ENCODE data around the gene GAPVD1.
"Not testable (repeated sequence)": the region's sequence is repeated elsewhere in the genome, so short reads cannot be mapped to it uniquely, and the experiment has no call there.

The GAPVD1 gene

GRCh38 chr9:125255781-125256391 lies 5.7 kb upstream of the GAPVD1 start:
- Histone ChIP-seq H3K4me3 (ENCODE audit: low read length in 2 of 2) (no peak overlapping the region), H3K27me3 (ENCODE audit: control insufficient read depth in 1 of 2, insufficient read depth in 2 of 2, low read length in 2 of 2) (no peaks in the 10 kb centered on the region), H3K36me3 (ENCODE audit: control insufficient read depth in 2 of 2, insufficient read depth in 2 of 2, low read length in 2 of 2) (no peaks in the 10 kb centered on the region), H3K9me3 (ENCODE audit: control insufficient read depth in 2 of 2, low read length in 2 of 2) (no peaks in the 10 kb centered on the region), H3K4me1 (ENCODE audit: control insufficient read depth, insufficient read depth, low read length) (no peaks in the 10 kb centered on the region), H3K27ac (ENCODE audit: low read length) (no peak overlapping the region), H3K9ac (ENCODE audit: low read length in 2 of 2) (no peak overlapping the region)

GRCh38 chr9:125258160-125258785 lies 3.4 kb upstream of the GAPVD1 start:
- Histone ChIP-seq H3K9me3 (ENCODE audit: control insufficient read depth in 2 of 2, low read length in 2 of 2) (no peaks in the 10 kb centered on the region), H3K27me3 (ENCODE audit: control insufficient read depth in 1 of 2, insufficient read depth in 2 of 2, low read length in 2 of 2) (no peaks in the 10 kb centered on the region), H3K9ac (ENCODE audit: low read length in 2 of 2) (no peak overlapping the region), H3K36me3 (ENCODE audit: control insufficient read depth in 2 of 2, insufficient read depth in 2 of 2, low read length in 2 of 2) (no peaks in the 10 kb centered on the region), H3K4me1 (ENCODE audit: control insufficient read depth, insufficient read depth, low read length) (no peaks in the 10 kb centered on the region), H3K4me3 (ENCODE audit: low read length in 2 of 2) (no peak overlapping the region), H3K27ac (ENCODE audit: low read length) (no peak overlapping the region)

- no peaks in the 10 kb centered on the region for H3K4me1 ChIP-seq (ENCODE audit: control insufficient read depth, insufficient read depth, low read length)
These were observed 2.6 kb upstream of the GAPVD1 start for GRCh38 chr9:125258832-125259534.

GRCh38 chr9:125260561-125260960 lies 1.1 kb upstream of the GAPVD1 start:
- H3K9ac ChIP-seq (ENCODE audit: low read length in 2 of 2) = no peak overlapping the region
- H3K27ac ChIP-seq (ENCODE audit: low read length) = no peak overlapping the region

More at GRCh38 chr9:125258832-125259534, 2.6 kb upstream of the GAPVD1 start:
- no peaks in the 10 kb centered on the region for H3K27me3 ChIP-seq (ENCODE audit: control insufficient read depth in 1 of 2, insufficient read depth in 2 of 2, low read length in 2 of 2)
- H3K4me3 ChIP-seq (ENCODE audit: low read length in 2 of 2) = no peak overlapping the region
- peaks cover 0 to 4% of the 10 kb centered on the region in 2 donors for H3K36me3 ChIP-seq (ENCODE audit: control insufficient read depth in 2 of 2, insufficient read depth in 2 of 2, low read length in 2 of 2)
- no peaks in the 10 kb centered on the region for H3K9me3 ChIP-seq (ENCODE audit: control insufficient read depth in 2 of 2, low read length in 2 of 2)
- no peak overlapping the region for H3K27ac ChIP-seq (ENCODE audit: low read length)
- no peak overlapping the region for H3K9ac ChIP-seq (ENCODE audit: low read length in 2 of 2)

GRCh38 chr9:125262294-125262991 lies 817 bp downstream of the GAPVD1 start:
- Histone ChIP-seq H3K36me3 (ENCODE audit: control insufficient read depth in 2 of 2, insufficient read depth in 2 of 2, low read length in 2 of 2) (peaks cover 0 to 4% of the 10 kb centered on the region in 2 donors), H3K27me3 (ENCODE audit: control insufficient read depth in 1 of 2, insufficient read depth in 2 of 2, low read length in 2 of 2) (no peaks in the 10 kb centered on the region), H3K9ac (ENCODE audit: low read length in 2 of 2) (peak overlapping the region; percentile 85 to 92), H3K9me3 (ENCODE audit: control insufficient read depth in 2 of 2, low read length in 2 of 2) (no peaks in the 10 kb centered on the region), H3K4me3 (ENCODE audit: low read length in 2 of 2) (peak overlapping the region; percentile 67 to 95), H3K4me1 (ENCODE audit: control insufficient read depth, insufficient read depth, low read length) (no peaks in the 10 kb centered on the region), H3K27ac (ENCODE audit: low read length) (peak overlapping the region; percentile 46)

More at GRCh38 chr9:125260561-125260960, 1.1 kb upstream of the GAPVD1 start:
- Histone ChIP-seq H3K36me3 (ENCODE audit: control insufficient read depth in 2 of 2, insufficient read depth in 2 of 2, low read length in 2 of 2) (peaks cover 0 to 4% of the 10 kb centered on the region in 2 donors), H3K27me3 (ENCODE audit: control insufficient read depth in 1 of 2, insufficient read depth in 2 of 2, low read length in 2 of 2) (no peaks in the 10 kb centered on the region), H3K9me3 (ENCODE audit: control insufficient read depth in 2 of 2, low read length in 2 of 2) (no peaks in the 10 kb centered on the region), H3K4me3 (ENCODE audit: low read length in 2 of 2) (no peak overlapping the region), H3K4me1 (ENCODE audit: control insufficient read depth, insufficient read depth, low read length) (no peaks in the 10 kb centered on the region)

- not testable (repeated sequence) for H3K4me1 ChIP-seq (ENCODE audit: control insufficient read depth, insufficient read depth, low read length); H3K9me3 ChIP-seq (ENCODE audit: control insufficient read depth in 2 of 2, low read length in 2 of 2); H3K27me3 ChIP-seq (ENCODE audit: control insufficient read depth in 1 of 2, insufficient read depth in 2 of 2, low read length in 2 of 2); H3K4me3 ChIP-seq (ENCODE audit: low read length in 2 of 2); H3K9ac ChIP-seq (ENCODE audit: low read length in 2 of 2); H3K36me3 ChIP-seq (ENCODE audit: control insufficient read depth in 2 of 2, insufficient read depth in 2 of 2, low read length in 2 of 2); H3K27ac ChIP-seq (ENCODE audit: low read length)
These were observed 2.4 kb downstream of the GAPVD1 start for GRCh38 chr9:125264068-125264467.

- no peak overlapping the region for H3K9ac ChIP-seq (ENCODE audit: low read length in 2 of 2)
- no peaks in the 10 kb centered on the region for H3K9me3 ChIP-seq (ENCODE audit: control insufficient read depth in 2 of 2, low read length in 2 of 2)
- H3K4me1 ChIP-seq (ENCODE audit: control insufficient read depth, insufficient read depth, low read length) = no peaks in the 10 kb centered on the region
- H3K27ac ChIP-seq (ENCODE audit: low read length) = no peak overlapping the region
- no peak overlapping the region for H3K4me3 ChIP-seq (ENCODE audit: low read length in 2 of 2)
- peaks cover 0 to 4% of the 10 kb centered on the region in 2 donors for H3K36me3 ChIP-seq (ENCODE audit: control insufficient read depth in 2 of 2, insufficient read depth in 2 of 2, low read length in 2 of 2)
- no peaks in the 10 kb centered on the region for H3K27me3 ChIP-seq (ENCODE audit: control insufficient read depth in 1 of 2, insufficient read depth in 2 of 2, low read length in 2 of 2)
These were observed 6.9 kb downstream of the GAPVD1 start for GRCh38 chr9:125268394-125269013.

GRCh38 chr9:125269014-125269397 lies 7.4 kb downstream of the GAPVD1 start:
- H3K9ac ChIP-seq (ENCODE audit: low read length in 2 of 2) = no peak overlapping the region
- no peaks in the 10 kb centered on the region for H3K36me3 ChIP-seq (ENCODE audit: control insufficient read depth in 2 of 2, insufficient read depth in 2 of 2, low read length in 2 of 2)
- H3K27me3 ChIP-seq (ENCODE audit: control insufficient read depth in 1 of 2, insufficient read depth in 2 of 2, low read length in 2 of 2) = no peaks in the 10 kb centered on the region
- H3K27ac ChIP-seq (ENCODE audit: low read length) = no peak overlapping the region
- H3K9me3 ChIP-seq (ENCODE audit: control insufficient read depth in 2 of 2, low read length in 2 of 2) = no peaks in the 10 kb centered on the region
- no peaks in the 10 kb centered on the region for H3K4me1 ChIP-seq (ENCODE audit: control insufficient read depth, insufficient read depth, low read length)
- no peak overlapping the region for H3K4me3 ChIP-seq (ENCODE audit: low read length in 2 of 2)

GRCh38 chr9:125271081-125271480 lies 9.5 kb downstream of the GAPVD1 start:
- H3K9ac ChIP-seq (ENCODE audit: low read length in 2 of 2) = no peak overlapping the region
- no peaks in the 10 kb centered on the region for H3K36me3 ChIP-seq (ENCODE audit: control insufficient read depth in 2 of 2, insufficient read depth in 2 of 2, low read length in 2 of 2)
- no peak overlapping the region for H3K4me3 ChIP-seq (ENCODE audit: low read length in 2 of 2)
- no peaks in the 10 kb centered on the region for H3K4me1 ChIP-seq (ENCODE audit: control insufficient read depth, insufficient read depth, low read length)
- no peak overlapping the region for H3K27ac ChIP-seq (ENCODE audit: low read length)
- no peaks in the 10 kb centered on the region for H3K27me3 ChIP-seq (ENCODE audit: control insufficient read depth in 1 of 2, insufficient read depth in 2 of 2, low read length in 2 of 2)
- no peaks in the 10 kb centered on the region for H3K9me3 ChIP-seq (ENCODE audit: control insufficient read depth in 2 of 2, low read length in 2 of 2)

GRCh38 chr9:125272697-125273096 lies 11.1 kb downstream of the GAPVD1 start:
- H3K4me1 ChIP-seq (ENCODE audit: control insufficient read depth, insufficient read depth, low read length) = no peaks in the 10 kb centered on the region
- H3K4me3 ChIP-seq (ENCODE audit: low read length in 2 of 2) = no peak overlapping the region
- H3K36me3 ChIP-seq (ENCODE audit: control insufficient read depth in 2 of 2, insufficient read depth in 2 of 2, low read length in 2 of 2) = no peaks in the 10 kb centered on the region
- no peaks in the 10 kb centered on the region for H3K27me3 ChIP-seq (ENCODE audit: control insufficient read depth in 1 of 2, insufficient read depth in 2 of 2, low read length in 2 of 2)
- no peak overlapping the region for H3K9ac ChIP-seq (ENCODE audit: low read length in 2 of 2)
- no peak overlapping the region for H3K27ac ChIP-seq (ENCODE audit: low read length)
- H3K9me3 ChIP-seq (ENCODE audit: control insufficient read depth in 2 of 2, low read length in 2 of 2) = no peaks in the 10 kb centered on the region

Measured in stomach smooth muscle (tissue), 2 donors.